Testis (tissue), 2 donors: ENCODE data around the gene MOV10L1.

Source experiments
- CTCF ChIP-seq, 3 experiments: fragments of 450-650 bp in 2 of 3; fragments of 200-600 bp in 1 of 3; sonication (generic) in 1 of 3; IDR thresholded peaks; one replicate each; pipeline ENCODE4 v1.5.1; 2016 to 2019; ENCODE audit warnings: antibody characterized with exemption in 3 of 3, mild to moderate bottlenecking in 2 of 3, moderate library complexity in 1 of 3
- POLR2A ChIP-seq: fragments of 450-650 bp; IDR thresholded peaks from one replicate; pipeline ENCODE4 v1.6.1; 2017; ENCODE audit warnings: antibody characterized with exemption, mild to moderate bottlenecking, moderate library complexity

- TF ChIP-seq POLR2A (no peak), CTCF (IDR thresholded peaks at IDR 0.05) (no peak)
Measured at GRCh38 chr22:50176850-50177536, 87.2 kb downstream of the MOV10L1 start.
